Dedifferentiated amniotic fluid mesenchymal stem cell (primary cell): ENCODE measurements around the gene CCT3.
A peak's percentile ranks its signal among the peaks of the same experiment; 100 is the strongest.

Experiments
- DNase-seq: peaks from one replicate; pipeline ENCODE4 v3.0.0-alpha.2; 2016; ENCODE audit errors: extremely low spot score

The CCT3 gene

GRCh38 chr1:156281693-156282478 is 56.2 kb downstream of the CCT3 start:
- no peak for DNase-seq

- DNase-seq = peak; percentile 44
Observed at GRCh38 chr1:156281281-156281680, 56.8 kb downstream of the CCT3 start.

DNA sequence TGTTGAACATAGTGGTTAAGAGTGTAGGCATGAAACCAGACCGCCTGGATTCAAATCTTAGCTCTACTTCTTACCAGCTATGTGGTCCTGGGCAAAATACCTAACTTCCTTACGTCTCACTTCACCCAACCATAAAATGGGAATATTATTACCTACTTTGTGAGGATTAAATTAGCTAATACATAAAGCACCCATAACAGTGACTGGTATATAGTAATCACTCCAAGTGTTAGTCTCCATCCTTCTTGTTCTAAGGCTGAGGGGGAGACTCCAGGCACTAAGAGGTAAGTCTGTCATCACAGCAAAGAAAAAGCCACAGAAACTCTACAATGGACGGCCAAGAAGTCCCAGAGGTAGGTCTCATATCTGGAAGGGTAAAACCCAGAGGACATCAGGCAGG is 58.3 kb downstream of the CCT3 start:
- DNase-seq = no peak

GRCh38 chr1:156276966-156277381 is 61.1 kb downstream of the CCT3 start:
- DNase-seq = no peak

GRCh38 chr1:156276532-156276931 is 61.6 kb downstream of the CCT3 start:
- no peak for DNase-seq

DNA sequence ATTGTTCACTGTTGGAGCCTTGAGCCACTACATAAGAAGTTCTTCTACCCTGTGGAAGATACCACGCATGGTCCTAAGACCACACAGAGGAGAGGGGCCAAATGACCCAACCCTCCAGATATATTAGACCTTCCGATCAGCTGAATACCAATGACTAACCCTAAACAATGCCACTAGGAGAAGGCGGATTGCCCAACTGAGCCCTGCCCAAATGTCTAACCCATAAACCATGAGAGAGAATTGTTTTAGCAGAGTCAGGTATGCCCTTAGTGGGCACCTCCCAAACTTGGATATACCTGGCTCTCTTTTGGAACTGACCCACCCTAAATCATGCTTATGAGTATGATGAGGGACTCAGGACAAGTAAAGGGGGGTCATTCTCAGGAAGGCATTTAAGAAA is 67.8 kb downstream of the CCT3 start:
- no peak for DNase-seq

DNA sequence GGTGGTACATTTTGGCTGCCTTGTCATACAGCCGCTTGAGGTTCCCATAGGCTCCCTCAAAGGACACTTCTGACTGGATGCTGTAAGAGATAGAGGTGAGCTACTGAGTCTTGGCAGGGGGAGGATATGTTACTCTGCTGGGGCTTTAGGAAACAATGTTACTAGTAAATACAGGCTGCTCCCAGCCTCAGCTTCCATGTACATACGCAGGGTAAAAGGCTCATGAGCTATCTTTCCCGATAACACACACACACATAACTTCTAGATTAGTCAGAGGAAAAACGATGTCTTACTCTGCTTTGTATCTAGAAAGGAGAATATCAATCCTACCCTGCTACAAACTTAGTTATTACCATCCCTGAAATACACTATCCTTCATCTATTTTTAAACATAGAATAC is 69.8 kb downstream of the CCT3 start:
- DNase-seq = no peak

DNA sequence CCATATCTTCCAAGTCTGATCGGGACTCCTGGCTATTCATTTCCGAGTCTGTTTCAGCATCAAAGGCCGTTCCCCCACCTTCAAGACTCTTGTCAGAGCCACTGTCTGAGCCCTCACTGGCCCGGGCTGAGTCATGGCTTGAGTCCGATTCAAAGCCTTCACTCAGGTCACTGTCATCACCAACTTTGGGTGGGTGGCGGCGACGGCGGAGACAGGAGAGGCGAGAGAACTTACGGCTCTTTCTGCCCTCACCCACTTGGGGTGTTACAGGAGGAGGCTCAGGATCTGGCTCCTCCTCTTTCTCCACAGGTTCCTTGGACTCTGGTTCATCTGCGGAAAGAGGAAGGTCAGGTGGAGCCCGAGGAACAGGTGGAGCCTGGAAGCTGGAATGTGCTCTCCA is 72.0 kb downstream of the CCT3 start:
- DNase-seq = no peak

- DNase-seq = no peak
Observed at GRCh38 chr1:156263288-156263655, 74.8 kb downstream of the CCT3 start.

DNA sequence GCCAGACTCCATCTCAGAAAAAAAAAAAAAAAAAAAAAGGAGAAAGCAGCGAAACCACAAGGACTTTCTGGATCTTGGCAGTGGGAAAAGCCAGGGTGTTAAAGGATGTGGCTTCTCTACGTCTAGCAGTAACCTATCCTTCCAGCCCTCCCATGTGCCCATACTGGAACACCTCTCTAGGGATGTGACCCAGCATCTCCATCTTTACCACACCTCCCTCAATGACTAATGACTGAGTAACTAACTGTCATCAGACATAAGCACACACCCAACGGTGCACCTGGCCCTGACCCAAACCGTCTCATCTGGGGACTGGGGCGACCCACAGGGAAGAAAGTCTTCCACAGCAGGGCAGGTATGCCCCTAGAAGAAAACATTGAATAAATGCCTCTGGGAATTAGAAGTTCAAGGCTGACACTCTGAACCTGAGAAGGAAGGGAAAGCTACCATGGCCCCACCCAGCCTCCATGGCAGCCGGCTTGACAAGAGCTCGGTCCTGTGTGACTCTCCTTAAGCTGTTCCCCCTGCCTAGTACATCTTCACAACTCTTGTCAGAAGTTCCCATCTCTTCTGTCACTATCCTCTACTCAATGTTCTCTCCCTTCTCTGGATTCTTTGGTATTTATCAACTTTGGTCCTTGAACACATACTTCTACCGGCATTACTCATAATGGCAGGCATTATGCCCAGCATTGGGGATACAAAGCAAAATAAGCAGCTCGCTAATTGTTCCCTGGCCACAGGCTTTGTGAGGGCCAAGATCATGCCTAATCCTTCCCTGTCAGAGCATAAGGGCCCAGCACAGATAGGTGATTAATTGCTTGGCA is 75.4 kb downstream of the CCT3 start:
- DNase-seq = peak; percentile 42

GRCh38 chr1:156260896-156261295 is 77.2 kb downstream of the CCT3 start:
- no peak for DNase-seq

DNA sequence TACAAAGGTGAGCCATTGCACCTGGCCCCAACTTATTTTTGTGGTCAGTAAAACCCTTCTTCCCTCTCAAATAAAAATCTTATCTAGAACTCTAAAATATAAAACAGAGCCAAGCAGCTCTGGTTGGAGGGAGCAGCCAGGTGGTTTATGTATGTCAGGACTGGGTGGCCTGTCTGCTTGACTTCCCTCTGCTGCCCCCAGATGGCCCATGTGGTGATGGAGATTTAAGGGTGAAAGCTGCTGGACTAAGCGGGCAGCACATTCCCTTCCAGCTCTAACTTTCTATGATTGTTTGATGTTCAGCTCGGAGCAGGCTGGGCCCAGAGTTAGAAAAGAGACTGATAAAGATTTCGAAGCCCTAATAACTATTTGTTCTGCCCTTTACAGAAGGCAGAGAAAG is 78.3 kb downstream of the CCT3 start:
- no peak for DNase-seq
